H1 (cell line): ENCODE measurements around the gene WNT1. TPM values are rescaled to one million over a fixed set of nuclear protein-coding genes. Genes with fewer than 3 reads are reported as not detected.

Source experiments
- CTCF ChIA-PET: fragments of 300-600 bp; sonication (Branson Sonifier 250); formaldehyde crosslinking; loops from one replicate; lab custom pipeline; 2021; ENCODE audit not compliant: partially characterized antibody; lab: Charles Lee
- POLR2A ChIA-PET: fragments of 300-600 bp; sonication (Branson Sonifier 250); formaldehyde crosslinking; loops from one replicate; lab custom pipeline; 2021; ENCODE audit warnings: inconsistent platforms; ENCODE audit not compliant: partially characterized antibody; lab: Charles Lee
- DNase-seq, 2 experiments: peaks; one replicate each; pipeline versions ENCODE4 v3.0.0 to v3.0.0-alpha.2; 2010 to 2022; ENCODE audit warnings: low spot score in 2 of 2, low read depth in 1 of 2, mixed read lengths in 1 of 2
- FAIRE-seq: peaks from 2 replicates; lab custom pipeline; 2011; peaks lifted over from hg19 to GRCh38; lab: Jason Lieb, UNC
- H2AFZ ChIP-seq: 2 replicates; pipeline ENCODE4 v1.8.1; 2012; ENCODE audit warnings: low read length, inconsistent platforms
- H2AK5ac ChIP-seq: 2 replicates; pipeline ENCODE4 v1.6.1; 2013; ENCODE audit warnings: low read depth, low read length
- H2BK120ac ChIP-seq: replicated peaks from 2 replicates; pipeline ENCODE3; 2013; ENCODE audit warnings: low read depth, low read length, inconsistent platforms
- H2BK12ac ChIP-seq: 2 replicates; pipeline ENCODE4 v1.6.1; 2013; ENCODE audit warnings: low read depth, low read length
- H2BK15ac ChIP-seq: 2 replicates; pipeline ENCODE4 v1.6.1; 2013; ENCODE audit warnings: low read length
- H2BK20ac ChIP-seq: 2 replicates; pipeline ENCODE4 v1.6.1; 2013; ENCODE audit warnings: low read length
- H2BK5ac ChIP-seq: 2 replicates; pipeline ENCODE4 v1.6.1; 2013; ENCODE audit warnings: low read depth, low read length
- H3K14ac ChIP-seq: 2 replicates; pipeline ENCODE4 v1.6.1; 2013; ENCODE audit warnings: inconsistent platforms; ENCODE audit not compliant: insufficient read length
- H3K18ac ChIP-seq: 2 replicates; pipeline ENCODE4 v1.6.1; 2013; ENCODE audit warnings: low read length; ENCODE audit errors: extremely low read depth
- H3K23ac ChIP-seq: 2 replicates; pipeline ENCODE4 v1.6.1; 2013; ENCODE audit warnings: inconsistent platforms; ENCODE audit not compliant: insufficient read length
- H3K23me2 ChIP-seq: 2 replicates; pipeline ENCODE4 v1.6.1; 2013; ENCODE audit warnings: low read depth, low read length
- H3K27ac ChIP-seq: 2 replicates; pipeline ENCODE4 v1.6.1; 2011; ENCODE audit warnings: low read depth, low read length, inconsistent platforms
- H3K27me3 ChIP-seq, 4 experiments: replicated peaks in 1 of 4; 1 replicate in 1 of 4; 2 replicates in 3 of 4; pipeline versions ENCODE4 v1.6.1 to v1.8.1; 2011 to 2013; ENCODE audit warnings: low read length in 3 of 4, mild to moderate bottlenecking in 3 of 4, inconsistent platforms in 2 of 4, mixed read lengths in 2 of 4, moderate library complexity in 1 of 4; ENCODE audit not compliant: control insufficient read depth in 3 of 4, insufficient read depth in 3 of 4; ENCODE audit errors: extremely low read depth in 1 of 4
- H3K36me3 ChIP-seq, 4 experiments: 2 replicates each; pipeline versions ENCODE4 v1.6.1 to v1.8.1; 2011 to 2013; ENCODE audit warnings: mild to moderate bottlenecking in 4 of 4, low read length in 3 of 4, moderate library complexity in 2 of 4, control low read depth in 1 of 4, inconsistent platforms in 1 of 4; ENCODE audit not compliant: insufficient read depth in 4 of 4, control insufficient read depth in 2 of 4
- H3K4ac ChIP-seq: replicated peaks from 2 replicates; pipeline ENCODE3; 2013; ENCODE audit warnings: low read length, low read depth, mixed read lengths, inconsistent platforms; ENCODE audit not compliant: insufficient read length
- H3K4me1 ChIP-seq, 4 experiments: replicated peaks in 1 of 4; 1 replicate in 1 of 4; 2 replicates in 3 of 4; pipeline versions ENCODE4 v1.6.1 to v1.8.1; 2011 to 2013; ENCODE audit warnings: low read length in 3 of 4, inconsistent platforms in 2 of 4, mixed read lengths in 1 of 4; ENCODE audit not compliant: insufficient read depth in 4 of 4, control insufficient read depth in 3 of 4
- H3K4me2 ChIP-seq, 2 experiments: 2 replicates each; pipeline versions ENCODE4 v1.6.1 to v1.8.1; 2011 to 2013; ENCODE audit warnings: low read depth in 2 of 2, low read length in 2 of 2, control low read depth in 1 of 2, inconsistent platforms in 1 of 2, mild to moderate bottlenecking in 1 of 2; ENCODE audit not compliant: insufficient read depth in 1 of 2
- H3K4me3 ChIP-seq, 4 experiments: fragments of 200-600, 300-600 bp in 1 of 4; sonication (generic), shearing (Covaris generic), sonication (Bioruptor Twin) in 1 of 4; 2 replicates each; pipeline versions ENCODE4 v1.5.1 to v1.8.1; 2011 to 2016; ENCODE audit warnings: low read length in 4 of 4, low read depth in 3 of 4, control low read depth in 2 of 4, inconsistent platforms in 2 of 4, mild to moderate bottlenecking in 2 of 4, mixed read lengths in 1 of 4, moderate library complexity in 1 of 4; ENCODE audit not compliant: insufficient read depth in 2 of 4; ENCODE audit errors: extremely low read depth in 1 of 4
- H3K56ac ChIP-seq: replicated peaks from 2 replicates; pipeline ENCODE3; 2013; ENCODE audit warnings: low read depth, mild to moderate bottlenecking, mixed read lengths, low read length, inconsistent platforms; ENCODE audit not compliant: insufficient read length
- H3K79me1 ChIP-seq: 2 replicates; pipeline ENCODE4 v1.6.1; 2013; ENCODE audit warnings: low read depth, low read length, control low read depth
- H3K79me2 ChIP-seq, 2 experiments: 2 replicates each; pipeline versions ENCODE4 v1.6.1 to v1.8.1; 2012 to 2013; ENCODE audit warnings: low read length in 2 of 2, mild to moderate bottlenecking in 2 of 2, inconsistent platforms in 1 of 2; ENCODE audit not compliant: insufficient read depth in 2 of 2, control insufficient read depth in 1 of 2
- H3K9ac ChIP-seq, 4 experiments: replicated peaks in 1 of 4; 1 replicate in 1 of 4; 2 replicates in 3 of 4; pipeline versions ENCODE4 v1.6.1 to v1.8.1; 2011 to 2013; ENCODE audit warnings: low read depth in 3 of 4, low read length in 3 of 4, control low read depth in 2 of 4, mild to moderate bottlenecking in 2 of 4, moderate library complexity in 2 of 4, inconsistent platforms in 1 of 4; ENCODE audit errors: extremely low read depth in 1 of 4
- H3K9me3 ChIP-seq, 2 experiments: 2 replicates each; pipeline versions ENCODE4 v1.6.1 to v1.8.1; 2012 to 2013; ENCODE audit warnings: mild to moderate bottlenecking in 2 of 2, moderate library complexity in 2 of 2, control low read depth in 1 of 2, inconsistent platforms in 1 of 2, low read depth in 1 of 2, low read length in 1 of 2, mixed read lengths in 1 of 2; ENCODE audit not compliant: insufficient read depth in 2 of 2
- H4K20me1 ChIP-seq, 2 experiments: replicated peaks in 1 of 2; 2 replicates each; pipeline versions ENCODE3 to v1.8.1; 2011 to 2013; ENCODE audit warnings: inconsistent platforms in 2 of 2, low read length in 2 of 2, mild to moderate bottlenecking in 1 of 2; ENCODE audit not compliant: insufficient read depth in 2 of 2, control insufficient read depth in 1 of 2
- H4K5ac ChIP-seq: 2 replicates; pipeline ENCODE4 v1.6.1; 2013; ENCODE audit warnings: low read length, low read depth, mixed read lengths, inconsistent platforms; ENCODE audit not compliant: insufficient read length
- H4K8ac ChIP-seq: 2 replicates; pipeline ENCODE4 v1.8.0; 2013; ENCODE audit warnings: mild to moderate bottlenecking, moderate library complexity, low read length, inconsistent platforms; ENCODE audit not compliant: insufficient read depth; ENCODE audit errors: extremely low read depth
- H4K91ac ChIP-seq: replicated peaks from 2 replicates; pipeline ENCODE3; 2013; ENCODE audit warnings: low read length, mixed read lengths, inconsistent platforms; ENCODE audit not compliant: insufficient read length
- BRCA1 ChIP-seq: IDR thresholded peaks from 2 replicates; pipeline ENCODE4 v1.6.1; 2012; ENCODE audit warnings: low read depth, low read length, improper control_type of control experiment
- CBX5 ChIP-seq: fragments of 300-800, 300-1000 bp; sonication (generic); IDR thresholded peaks from 2 replicates; pipeline ENCODE4 v1.7.1; 2016; ENCODE audit warnings: antibody characterized with exemption, low read length, low read depth
- CHD1 ChIP-seq: IDR thresholded peaks from 2 replicates; pipeline ENCODE4 v1.6.1; 2012; ENCODE audit warnings: low read depth, low read length, improper control_type of control experiment
- CREB1 ChIP-seq: IDR thresholded peaks from 2 replicates; pipeline ENCODE4 v1.6.1; 2012; ENCODE audit warnings: inconsistent platforms
- HDAC6 ChIP-seq: IDR thresholded peaks from one replicate; pipeline ENCODE4 v1.7.1; 2012; ENCODE audit warnings: low read depth, mild to moderate bottlenecking, inconsistent platforms, low read length, moderate library complexity
- JUN ChIP-seq: IDR thresholded peaks from 2 replicates; pipeline ENCODE4 v1.6.1; 2011; ENCODE audit warnings: low read depth, mild to moderate bottlenecking, improper control_type of control experiment, low read length
- NANOG ChIP-seq: IDR thresholded peaks from 2 replicates; pipeline ENCODE4 v1.6.1; 2011; ENCODE audit warnings: low read length, low read depth, mild to moderate bottlenecking, inconsistent platforms; ENCODE audit not compliant: insufficient read depth, poor library complexity, severe bottlenecking
- NRF1 ChIP-seq: IDR thresholded peaks from 2 replicates; pipeline ENCODE4 v1.6.1; 2011; ENCODE audit warnings: mild to moderate bottlenecking, low read depth, low read length, improper control_type of control experiment
- POU5F1 ChIP-seq: IDR thresholded peaks from 2 replicates; pipeline ENCODE4 v1.6.1; 2011; ENCODE audit warnings: low read depth, mild to moderate bottlenecking, low read length, moderate library complexity
- SIN3A ChIP-seq, 2 experiments: IDR thresholded peaks in 1 of 2; conservative IDR thresholded peaks in 1 of 2; 2 replicates each; pipeline ENCODE4 v1.6.1; 2011 to 2012; ENCODE audit warnings: low read length in 2 of 2, improper control_type of control experiment in 1 of 2, low read depth in 1 of 2, mild to moderate bottlenecking in 1 of 2
- SUZ12 ChIP-seq: fragments of 200-600 bp; sonication (generic); IDR thresholded peaks from 2 replicates; pipeline ENCODE4 v1.6.1; 2012; ENCODE audit warnings: mild to moderate bottlenecking, inconsistent platforms, low read length, moderate library complexity, mixed read lengths
- TAF7 ChIP-seq: optimal IDR thresholded peaks from 2 replicates; pipeline ENCODE3; 2011; ENCODE audit warnings: low read depth, mild to moderate bottlenecking, inconsistent platforms, low read length, moderate library complexity, borderline replicate concordance
- TBP ChIP-seq: IDR thresholded peaks from 2 replicates; pipeline ENCODE4 v1.6.1; 2011; ENCODE audit warnings: low read depth, low read length, improper control_type of control experiment
- polyA plus RNA-seq, 7 experiments: library from polyadenylated mRNA; depleted of rRNA in 3 of 7; stranded (reverse) in 5 of 7; unstranded in 2 of 7; fragments of >200 nt in 5 of 7; fragments of 200-250 nt in 2 of 7; gene quantifications; 1 replicate in 5 of 7; 2 replicates in 1 of 7; 4 replicates in 1 of 7; pipeline versions ENCODE4 v1.2.1 to v1.2.3, GENCODE V29; 2011 to 2013; ENCODE audit warnings: missing spikeins in 2 of 7, mixed read lengths in 2 of 7
- total RNA-seq: library from RNA; stranded (reverse); fragmentation: NEBNext Ultra II Directional; extraction: Animal tissue kit (Norgen Biotek cat#: 25700); gene quantifications from 2 replicates; pipeline ENCODE4 v1.2.1, GENCODE V29; 2021
- TF ChIP-seq, protein P1 (sequence below): IDR thresholded peaks from 2 replicates; pipeline ENCODE4 v1.6.1; 2011; ENCODE audit warnings: low read length, improper control_type of control experiment

WNT1 gene
- total and polyA plus RNA-seq, 2 of the 8 experiments (the other 6 are each of a cell fraction or from before 2014, with no cell fraction given) = not detected

DNA sequence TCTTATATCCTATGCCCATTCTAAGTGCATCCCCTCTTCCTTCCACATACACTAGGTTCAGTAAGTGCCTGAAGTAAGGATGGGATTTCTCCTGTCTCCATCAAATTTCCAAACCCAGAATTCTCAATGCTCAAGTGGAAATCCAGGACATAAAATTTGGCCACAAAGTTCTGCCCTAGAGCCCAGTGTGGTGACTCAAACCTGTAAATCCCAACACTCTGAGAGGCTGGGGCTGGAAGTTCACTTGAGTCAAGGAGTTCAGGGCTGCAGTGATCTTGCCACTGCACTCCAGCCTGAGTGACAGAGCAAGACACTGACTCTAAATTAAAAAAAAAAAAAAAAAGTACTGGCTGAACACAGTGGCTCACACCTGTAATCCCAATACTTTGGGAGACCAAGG lies 16.3 kb upstream of the WNT1 start:
- no peak overlapping the region for H3K4me2 ChIP-seq
- CTCF ChIA-PET = interaction anchor here (1.0 to 40.8 kb wide), 5 partner anchors 11 to 103 kb away, joined by 3 to 1336 read pairs (median 4); partner anchors contain the start of genes DDN and WNT1
- POLR2A ChIA-PET = interaction anchor here (0.6 to 1.5 kb wide), 2 partner anchors 10 to 1062 kb away, joined by 3 to 4 read pairs; partner anchors contain the start of gene WNT10B
- TF ChIP-seq NRF1 = no peak
- no peak for TF ChIP-seq HDAC6
- no peak for TF ChIP-seq POU5F1
- no peak for TF ChIP-seq SUZ12
- TF ChIP-seq CBX5 = no peak
- no peak for TF ChIP-seq SIN3A (conservative IDR thresholded peaks at IDR 0.05 in 1 of 2, IDR thresholded peaks at IDR 0.05 in 1 of 2; ENCODE audit: low read depth in 1 of 2, low read length in 2 of 2)
- TF ChIP-seq, protein P1, sequence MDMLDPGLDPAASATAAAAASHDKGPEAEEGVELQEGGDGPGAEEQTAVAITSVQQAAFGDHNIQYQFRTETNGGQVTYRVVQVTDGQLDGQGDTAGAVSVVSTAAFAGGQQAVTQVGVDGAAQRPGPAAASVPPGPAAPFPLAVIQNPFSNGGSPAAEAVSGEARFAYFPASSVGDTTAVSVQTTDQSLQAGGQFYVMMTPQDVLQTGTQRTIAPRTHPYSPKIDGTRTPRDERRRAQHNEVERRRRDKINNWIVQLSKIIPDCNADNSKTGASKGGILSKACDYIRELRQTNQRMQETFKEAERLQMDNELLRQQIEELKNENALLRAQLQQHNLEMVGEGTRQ = no peak
- TF ChIP-seq CREB1 = no peak
- no peak for TF ChIP-seq NANOG
- TF ChIP-seq JUN = no peak
- TF ChIP-seq BRCA1 = no peak
- no peak for TF ChIP-seq TBP
- no peak for TF ChIP-seq CHD1
- TF ChIP-seq TAF7 = no peak

More for the DNA sequence above, 16.3 kb upstream of the WNT1 start:
- no peak overlapping the region for H3K27ac ChIP-seq
- peaks cover 0 to 8% (median 7%) of the 10 kb centered on the region in 4 experiments; a peak in 5 of 7 replicates for H3K27me3 ChIP-seq
- no peak overlapping the region for H3K14ac ChIP-seq
- no peaks in the 10 kb centered on the region for H3K79me1 ChIP-seq
- H3K4me1 ChIP-seq = peaks cover 14 to 22% (median 21%) of the 10 kb centered on the region in 4 experiments
- H2BK15ac ChIP-seq = no peak overlapping the region
- H2AK5ac ChIP-seq = no peak overlapping the region
- no peak overlapping the region for H3K18ac ChIP-seq
- no peak overlapping the region for H3K9ac ChIP-seq
- H4K8ac ChIP-seq = no peak overlapping the region
- no peak overlapping the region for H3K4me3 ChIP-seq
- no peak overlapping the region for H3K56ac ChIP-seq
- H2BK12ac ChIP-seq = no peak overlapping the region
- no peak overlapping the region for H4K91ac ChIP-seq
- no peaks in the 10 kb centered on the region for H3K79me2 ChIP-seq
- no peaks in the 10 kb centered on the region for H3K36me3 ChIP-seq
- H2BK5ac ChIP-seq = no peak overlapping the region
- no peaks in the 10 kb centered on the region for H4K20me1 ChIP-seq
- no peak overlapping the region for H4K5ac ChIP-seq
- no peak for DNase-seq
- no peak overlapping the region for H3K23ac ChIP-seq
- no peak overlapping the region for H2BK120ac ChIP-seq
- no peaks in the 10 kb centered on the region for H3K9me3 ChIP-seq
- FAIRE-seq = no peak
- H3K4ac ChIP-seq = no peak overlapping the region
- H3K23me2 ChIP-seq = peaks cover 5% of the 10 kb centered on the region
- H2BK20ac ChIP-seq = no peak overlapping the region
- H2AFZ ChIP-seq = no peak overlapping the region
